Skin of body (tissue), 2 donors: ENCODE results near the gene ZSCAN29. TPM values are rescaled to one million over a fixed set of nuclear protein-coding genes. Genes with fewer than 3 reads are reported as not detected.
A peak's percentile ranks its signal among the peaks of the same experiment; 100 is the strongest.

Experiments
- DNase-seq: peaks from one replicate; lab custom pipeline; 2025; lab: John Stamatoyannopoulos, UW
- total RNA-seq: library from RNA; depleted of rRNA; stranded (reverse); fragments of >200 nt; gene quantifications from one replicate; pipeline ENCODE4 v1.2.3, GENCODE V29; 2014

ZSCAN29 gene
- total RNA-seq, 1 donor from 2014 or later = 19.8 TPM

DNA sequence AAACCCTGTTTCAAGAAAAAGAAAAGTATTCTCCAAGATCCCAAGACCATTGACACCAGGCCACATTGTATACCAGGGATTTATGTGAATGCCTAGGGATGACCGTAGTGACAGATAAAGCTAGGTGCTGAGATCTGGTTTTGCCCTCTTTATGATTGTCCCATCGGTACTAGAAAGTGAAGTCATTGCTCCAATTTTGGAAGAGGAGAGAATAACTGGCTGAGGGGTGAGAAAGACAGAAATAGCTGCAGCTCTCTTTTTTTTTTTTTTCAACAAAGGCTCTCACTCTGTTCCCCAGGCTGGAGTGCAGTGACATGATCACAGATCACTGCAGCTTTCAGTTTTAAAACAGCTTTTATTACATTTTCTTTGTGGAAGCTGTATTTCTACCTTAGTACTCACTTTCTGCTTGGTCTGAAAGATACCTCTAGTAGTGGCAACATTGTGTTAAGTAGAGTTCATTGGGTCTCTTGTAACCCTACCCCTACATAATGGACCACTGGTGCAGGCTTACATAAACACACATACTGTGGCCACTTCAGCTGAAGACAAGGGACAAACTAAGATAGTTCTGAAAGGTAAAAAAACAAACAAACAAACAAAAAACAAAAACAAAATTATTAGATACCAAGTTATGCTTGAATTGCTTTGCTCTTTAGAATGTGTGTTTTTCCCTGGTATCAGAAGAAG, 18.0 kb downstream of the ZSCAN29 start:
- DNase-seq = no peak

DNA sequence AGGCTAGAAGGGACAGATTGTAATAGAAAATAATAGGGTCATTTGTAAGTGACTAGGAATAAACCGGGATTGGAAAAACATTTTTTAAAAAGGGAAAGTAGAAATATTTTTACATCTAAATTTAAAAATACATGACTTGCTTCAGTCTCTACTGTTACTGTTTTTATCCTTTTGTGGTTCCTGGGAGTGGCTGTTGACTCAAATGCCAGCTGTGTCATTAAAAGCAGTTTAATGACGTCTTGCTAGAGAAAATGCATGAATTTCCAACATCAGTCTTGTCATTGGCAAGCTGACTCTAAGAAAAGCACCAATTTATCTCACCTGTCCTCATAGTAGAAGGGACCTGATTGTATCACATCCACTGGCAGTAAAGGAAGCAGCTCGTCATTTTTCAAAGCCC, 23.7 kb downstream of the ZSCAN29 start:
- DNase-seq = no peak

DNA sequence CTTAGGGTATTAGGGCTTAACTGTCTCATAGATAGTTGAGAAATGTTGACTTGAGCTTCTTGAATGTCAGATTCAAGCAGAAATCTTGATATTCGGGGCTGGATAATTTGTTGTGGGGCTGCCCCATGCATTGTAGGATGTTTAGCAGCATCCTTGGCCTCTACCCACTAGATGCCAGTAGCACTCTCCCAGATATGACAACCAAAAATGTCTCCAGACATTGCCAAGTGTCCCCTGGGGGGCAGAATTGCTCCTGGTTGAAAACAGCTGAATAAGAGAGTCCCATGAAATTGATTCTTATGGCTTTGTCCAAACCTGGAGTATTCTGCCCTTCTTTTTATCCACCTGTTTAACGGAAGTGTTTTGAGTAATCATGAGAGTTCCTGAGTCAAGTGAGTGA, 24.5 kb downstream of the ZSCAN29 start:
- DNase-seq = no peak

DNA sequence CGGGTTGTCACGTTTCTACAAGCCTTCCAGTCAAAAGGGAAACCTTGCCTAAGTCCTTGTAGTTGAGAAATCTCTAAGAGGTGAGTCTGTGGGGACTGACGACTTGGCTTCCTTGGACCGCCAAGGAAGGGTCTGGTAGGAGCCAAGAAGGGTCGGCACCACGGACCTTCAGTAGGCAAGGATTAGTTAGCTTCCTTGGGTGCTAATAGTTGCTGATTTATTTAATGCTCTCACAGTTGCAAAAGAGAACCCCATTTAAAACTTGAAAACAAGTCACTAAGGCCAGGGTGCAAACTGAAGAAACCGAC, 40.1 kb downstream of the ZSCAN29 start:
- DNase-seq = no peak

DNA sequence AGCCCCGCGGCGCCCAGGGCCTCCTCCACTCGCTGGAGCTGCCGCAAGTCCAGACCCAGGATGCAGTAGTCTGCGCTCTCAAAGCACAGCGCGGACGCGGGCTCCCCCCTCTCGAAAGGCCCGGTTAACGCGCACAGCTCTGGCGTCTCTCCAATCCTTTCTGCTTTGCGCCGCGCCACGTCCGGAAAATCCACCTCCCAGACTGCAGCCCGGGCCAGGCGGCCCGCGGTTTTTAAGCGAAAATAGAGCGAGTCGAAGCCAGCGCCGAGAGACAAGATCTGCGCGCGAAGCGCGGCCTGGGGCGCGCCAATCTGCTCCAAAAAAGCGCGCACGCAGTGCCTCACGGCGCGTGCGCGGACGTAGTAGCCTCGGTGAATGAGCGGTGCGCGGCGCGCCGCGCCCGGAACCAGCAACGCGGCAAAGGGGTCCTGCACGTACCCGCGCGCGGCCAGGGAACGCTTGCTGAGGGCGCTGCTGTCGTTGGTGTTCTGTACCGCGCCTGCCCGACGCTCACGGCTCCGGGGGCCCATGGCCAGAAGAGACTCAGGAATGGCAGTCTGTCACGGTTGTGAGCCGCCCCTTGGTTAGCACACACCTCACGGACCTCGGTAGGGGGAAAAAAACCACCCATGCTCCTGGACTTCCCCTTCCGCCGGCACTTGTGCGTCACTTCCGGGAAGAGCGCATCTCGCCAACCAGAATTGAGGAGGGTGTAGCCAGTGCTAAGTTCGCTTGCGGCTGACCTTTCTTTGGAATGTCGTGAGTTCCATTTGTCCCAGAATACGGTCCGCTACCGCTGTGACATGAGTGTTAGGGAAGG, 40.7 kb downstream of the ZSCAN29 start, which contains the start of gene LCMT2:
LCMT2 (minus strand) TSS at position 614 of the 820 bp plus-strand sequence; CDS start at position 530, 84 bp downstream.
- DNase-seq = peak; percentile 93

DNA sequence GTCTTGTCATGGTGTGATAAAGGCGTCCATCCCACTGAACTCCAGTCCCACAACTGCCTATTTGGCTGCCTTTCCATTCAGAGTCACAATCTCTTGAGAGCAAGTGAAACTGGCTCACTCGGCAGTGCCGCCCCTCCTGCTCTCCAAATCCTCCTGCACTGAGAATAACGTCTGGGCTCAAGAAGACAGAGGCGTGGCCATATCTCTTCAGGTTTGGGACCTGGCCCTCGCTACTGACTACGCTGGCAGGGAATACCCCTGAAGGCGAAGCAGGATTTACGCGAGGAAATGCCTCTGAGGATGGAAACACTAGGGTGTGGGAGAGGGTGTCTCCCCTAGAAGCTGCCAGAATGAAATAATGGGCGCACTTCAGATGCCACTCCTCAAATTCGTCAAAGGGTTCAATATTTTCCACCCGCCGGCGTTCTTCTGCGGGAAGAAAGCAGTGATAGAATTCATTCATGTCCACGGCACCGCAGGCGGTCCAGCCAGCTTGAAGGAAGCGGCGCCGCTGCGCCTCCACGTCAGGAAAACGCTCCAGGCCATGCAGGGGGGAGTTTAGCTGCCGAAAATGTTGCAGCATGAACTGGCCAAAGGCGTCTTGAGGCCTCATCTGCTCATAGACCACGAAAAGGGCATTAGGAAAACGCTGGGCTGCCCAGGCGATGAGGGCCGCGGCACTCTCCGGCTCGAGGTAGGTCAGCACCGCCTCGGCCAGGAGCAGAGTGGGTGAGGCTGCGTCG, 41.5 kb downstream of the ZSCAN29 start:
- peak; percentile 39 for DNase-seq

DNA sequence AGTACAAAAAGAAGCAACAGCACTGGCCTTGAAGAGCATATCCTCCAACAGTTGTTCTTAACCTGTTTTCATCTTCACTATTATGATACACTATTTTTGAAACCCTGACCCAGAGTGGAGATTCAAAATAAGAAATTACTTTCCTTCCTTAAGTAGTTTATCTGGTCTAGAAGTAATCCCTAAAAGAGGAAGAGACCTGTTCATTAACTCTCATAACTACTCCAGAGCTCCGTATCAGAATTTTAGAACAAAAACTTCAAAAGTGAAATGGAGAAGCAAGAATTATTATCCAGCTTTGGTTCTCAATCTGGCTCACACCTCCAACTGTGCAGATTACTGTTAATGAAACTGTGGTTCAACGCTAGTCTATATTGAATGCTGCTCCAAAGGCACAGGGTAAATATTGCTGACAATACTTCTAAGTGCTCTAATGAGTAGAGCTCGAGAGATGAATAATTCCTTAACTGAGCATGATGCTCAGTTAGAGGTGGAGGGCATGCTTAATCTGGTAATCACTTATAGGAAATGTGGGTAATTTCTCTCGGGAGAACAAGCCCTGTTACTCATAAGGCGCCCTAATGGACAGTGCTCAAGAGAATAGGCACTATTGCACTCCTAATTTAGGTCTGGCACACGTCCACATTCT, 45.7 kb downstream of the ZSCAN29 start:
- DNase-seq = no peak

DNA sequence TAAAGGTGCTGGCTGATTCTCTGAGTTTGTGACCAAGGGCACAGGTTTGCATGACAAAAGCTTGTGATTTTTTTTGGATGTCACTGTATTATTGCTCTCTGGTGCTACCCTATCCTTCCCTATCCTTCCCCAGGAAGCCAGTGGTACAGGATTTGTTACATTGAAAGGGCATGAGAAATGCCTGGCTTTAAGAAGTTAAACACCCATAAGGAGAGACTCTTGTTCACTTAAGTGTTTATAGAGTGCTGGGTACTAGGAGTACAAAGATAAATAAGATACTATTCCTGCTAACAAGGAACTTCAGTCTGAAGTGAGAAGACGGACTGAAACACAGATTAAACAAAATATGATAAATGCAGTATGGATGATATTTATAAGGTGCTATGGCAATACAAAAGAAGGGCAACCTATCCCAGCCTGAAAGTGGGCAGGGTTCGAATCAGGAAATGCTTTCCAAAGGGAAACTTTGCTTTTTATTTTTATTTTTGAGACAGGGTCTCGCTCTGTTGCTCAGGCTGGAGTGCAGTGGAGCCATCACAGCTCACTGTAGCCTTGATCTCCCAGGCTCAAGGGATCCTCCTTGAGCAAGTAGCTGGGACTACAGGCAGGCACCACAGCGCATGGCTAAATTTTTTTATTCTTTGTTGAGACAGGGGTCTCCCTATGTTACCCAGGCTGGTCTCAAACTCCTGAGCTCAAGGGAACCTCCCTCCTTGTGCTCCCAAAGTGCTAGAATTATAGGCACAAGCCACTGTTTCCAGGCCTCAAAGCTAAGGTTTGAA, 51.7 kb downstream of the ZSCAN29 start:
- DNase-seq = no peak

DNA sequence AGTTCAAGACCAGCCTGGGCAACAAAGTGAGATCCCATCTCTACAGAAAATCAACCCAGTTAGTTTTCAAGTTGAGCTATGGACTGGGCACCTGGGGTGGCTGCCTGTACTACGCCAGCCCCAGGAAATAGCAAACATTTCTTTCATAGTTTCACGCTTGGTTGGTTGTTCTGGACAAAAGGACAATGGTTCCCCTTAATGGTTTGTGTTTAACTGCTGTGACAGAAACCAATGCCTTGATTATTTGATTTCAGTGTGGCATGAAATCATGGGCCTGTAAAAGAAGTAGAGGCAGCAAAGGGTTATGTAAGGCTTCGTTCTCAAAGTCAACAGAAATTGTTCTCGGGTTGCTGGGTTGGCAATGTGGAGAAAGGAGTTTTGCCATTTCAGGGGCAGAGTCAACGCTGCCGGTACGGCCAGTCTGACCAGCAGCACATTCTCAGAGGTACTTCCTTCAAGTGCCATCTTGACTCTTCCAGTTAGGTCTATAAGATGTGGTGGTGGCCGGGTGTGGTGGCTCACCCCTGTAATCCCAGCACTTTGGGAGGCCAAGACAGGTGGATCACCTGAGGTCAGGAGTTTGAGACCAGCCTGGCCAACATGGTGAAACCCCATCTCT, 53.2 kb downstream of the ZSCAN29 start:
- no peak for DNase-seq

DNA sequence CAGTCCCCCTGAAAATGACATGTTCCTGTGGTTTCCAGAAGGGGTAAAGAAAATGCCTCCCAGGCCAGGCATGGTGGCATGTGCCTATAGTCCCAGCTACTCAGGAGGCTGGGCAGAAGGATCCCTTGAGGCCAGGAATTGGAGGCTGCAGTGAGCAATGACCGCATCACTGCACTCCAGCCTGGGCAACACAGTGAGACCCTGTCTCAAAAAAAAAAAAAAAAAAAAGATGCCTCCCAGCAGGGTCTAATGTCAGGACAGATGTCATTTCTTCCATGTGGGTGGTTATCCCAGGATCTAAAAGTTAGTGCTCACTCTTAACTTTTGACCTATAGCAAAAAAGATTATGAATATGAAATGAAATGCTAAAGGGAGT, 53.9 kb downstream of the ZSCAN29 start:
- DNase-seq = no peak

DNA sequence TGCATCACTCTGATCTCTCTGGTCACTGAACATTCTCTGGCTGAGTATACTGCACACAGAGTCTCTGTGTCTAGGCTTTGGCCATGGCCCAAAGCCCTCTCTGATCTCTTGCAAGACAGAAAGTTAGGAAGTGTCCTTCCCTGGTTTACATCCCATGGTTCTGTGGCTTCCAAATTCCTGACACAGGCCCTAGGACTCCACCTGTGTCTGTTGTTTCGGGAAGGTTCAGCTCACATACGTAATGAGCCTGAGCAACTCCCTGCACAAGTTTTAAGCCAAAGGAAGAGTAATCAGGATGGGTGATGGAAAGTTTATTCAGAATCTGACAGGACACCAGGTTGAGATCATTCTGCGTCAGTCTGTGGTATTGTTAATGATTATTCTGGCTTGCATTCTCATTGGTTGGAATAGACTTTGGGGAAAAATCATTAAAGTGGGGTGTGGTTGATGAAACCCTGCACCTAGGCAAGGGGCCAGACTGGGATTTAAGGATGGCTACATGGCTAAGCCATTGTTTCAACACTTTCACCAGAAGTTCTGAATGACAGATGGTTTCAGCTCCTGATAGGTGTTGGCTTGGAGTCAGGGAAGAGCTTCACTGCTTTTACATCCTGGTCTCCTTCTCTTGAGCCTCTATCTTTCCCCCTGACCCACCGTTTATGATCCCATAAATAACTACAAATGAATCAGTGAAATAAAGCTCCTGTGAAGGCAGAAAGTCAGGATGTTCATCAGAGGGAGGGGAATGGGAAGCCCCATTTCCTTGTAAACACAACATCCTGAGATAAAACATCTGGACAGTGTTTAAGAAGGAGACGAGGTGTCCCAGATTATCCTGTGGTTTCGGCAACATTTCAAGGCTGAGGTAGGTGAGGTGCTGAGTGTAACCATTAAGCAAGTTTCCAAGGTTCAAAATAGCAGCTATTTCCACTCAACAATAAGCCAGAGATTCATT, 54.5 kb downstream of the ZSCAN29 start:
- no peak for DNase-seq

DNA sequence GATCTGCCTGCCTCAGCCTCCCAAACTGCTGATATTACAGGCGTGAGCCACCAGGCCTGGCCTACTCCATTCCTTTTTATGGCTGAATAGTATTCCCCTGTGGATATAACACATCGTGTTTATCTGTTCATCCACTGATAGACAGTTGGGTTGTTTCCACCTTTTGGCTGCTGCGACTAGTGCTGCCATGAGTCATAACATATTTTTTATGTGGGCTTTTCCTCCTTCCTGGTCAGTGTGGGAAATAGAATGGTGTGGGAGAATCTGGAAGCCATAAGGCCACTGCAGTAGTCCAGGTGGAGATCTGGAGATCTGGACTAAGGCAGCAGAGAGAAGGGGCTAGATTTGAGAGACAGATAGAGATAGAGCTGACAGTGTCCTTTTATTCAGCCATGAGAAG, 56.7 kb downstream of the ZSCAN29 start:
- no peak for DNase-seq

DNA sequence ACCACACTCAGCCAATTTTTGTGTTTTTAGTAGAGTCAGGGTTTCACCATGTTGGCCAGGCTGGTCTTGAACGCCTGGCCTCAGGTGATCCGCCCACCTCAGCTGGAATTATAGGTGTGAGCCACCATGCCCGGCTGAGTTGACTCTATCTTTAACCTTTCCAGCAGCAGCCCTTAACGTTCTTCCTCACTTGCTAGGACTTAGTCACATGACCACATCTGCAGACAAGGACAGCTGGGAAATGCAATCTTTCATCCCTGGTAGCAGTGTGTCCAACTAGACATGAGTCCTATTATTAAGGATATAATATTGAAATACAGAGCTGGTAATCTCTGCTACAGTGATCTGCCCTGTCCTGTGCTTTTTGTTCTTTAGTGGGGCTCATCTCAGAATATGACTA, 58.5 kb downstream of the ZSCAN29 start:
- no peak for DNase-seq

Other genes with a start within 250 kb of the ZSCAN29 start
- 7.2 TPM for gene TMEM62, start 237.5 kb downstream of the ZSCAN29 start, total RNA-seq
- gene CCNDBP1, start 185.6 kb downstream of the ZSCAN29 start, total RNA-seq = 50.4 TPM
- 10.4 TPM for gene EPB42, start 150.0 kb downstream of the ZSCAN29 start, total RNA-seq
- 4.1 TPM for gene TGM5, start 104.1 kb downstream of the ZSCAN29 start, total RNA-seq
- gene TGM7, start 68.8 kb downstream of the ZSCAN29 start, total RNA-seq = not detected
- gene LCMT2, start 40.5 kb downstream of the ZSCAN29 start, total RNA-seq = 4.4 TPM
- 14.1 TPM for gene TUBGCP4, start 58 bp upstream of the ZSCAN29 start, total RNA-seq
- 62.9 TPM for gene TP53BP1, start 122.1 kb upstream of the ZSCAN29 start, total RNA-seq
- 14.3 TPM for gene MAP1A, start 146.6 kb upstream of the ZSCAN29 start, total RNA-seq
- 29.7 TPM for gene PPIP5K1, start 219.2 kb upstream of the ZSCAN29 start, total RNA-seq
- 3.9 TPM for gene CKMT1B, start 223.0 kb upstream of the ZSCAN29 start, total RNA-seq
- 0.59 TPM for gene STRC, start 247.8 kb upstream of the ZSCAN29 start, total RNA-seq